HG03521 (cell line): ENCODE results near the gene CBFA2T2.
"Not testable (repeated sequence)": the region's sequence is repeated elsewhere in the genome, so short reads cannot be mapped to it uniquely, and the experiment has no call there.

Experiments
- ATAC-seq: cut with Tn5 transposase; IDR thresholded peaks from one replicate; pipeline ENCODE4 v1.9.1; 2021; ENCODE audit warnings: mild to moderate bottlenecking, moderate library complexity; ENCODE audit not compliant: unreplicated experiment

Gene CBFA2T2

GRCh38 chr20:33609504-33609903 lies 119.6 kb downstream of the CBFA2T2 start:
- no peak for ATAC-seq

- ATAC-seq, result no peak
Observed at GRCh38 chr20:33611106-33611505, 121.2 kb downstream of the CBFA2T2 start.

- ATAC-seq, result no peak
Observed at GRCh38 chr20:33612001-33612400, 122.1 kb downstream of the CBFA2T2 start.

GRCh38 chr20:33621717-33622400 lies 132.0 kb downstream of the CBFA2T2 start:
- ATAC-seq, result no peak

- no peak for ATAC-seq
Observed at GRCh38 chr20:33622705-33623365, 132.9 kb downstream of the CBFA2T2 start.

- no peak for ATAC-seq
Observed at GRCh38 chr20:33624399-33624798, 134.5 kb downstream of the CBFA2T2 start.

GRCh38 chr20:33626190-33626589 lies 136.3 kb downstream of the CBFA2T2 start:
- no peak for ATAC-seq

- no peak for ATAC-seq
Observed at GRCh38 chr20:33627577-33628216, 137.8 kb downstream of the CBFA2T2 start.

GRCh38 chr20:33629533-33629932 lies 139.6 kb downstream of the CBFA2T2 start:
- no peak for ATAC-seq

GRCh38 chr20:33629979-33630378 lies 140.1 kb downstream of the CBFA2T2 start:
- no peak for ATAC-seq

GRCh38 chr20:33630507-33630906 lies 140.6 kb downstream of the CBFA2T2 start:
- ATAC-seq, result no peak

GRCh38 chr20:33631910-33632309 lies 142.0 kb downstream of the CBFA2T2 start:
- not testable (repeated sequence) for ATAC-seq

GRCh38 chr20:33635341-33635740 lies 145.4 kb downstream of the CBFA2T2 start:
- ATAC-seq, result no peak

GRCh38 chr20:33636776-33637175 lies 146.9 kb downstream of the CBFA2T2 start:
- no peak for ATAC-seq

- no peak for ATAC-seq
Observed at GRCh38 chr20:33640287-33640686, 150.4 kb downstream of the CBFA2T2 start.

GRCh38 chr20:33644313-33645071 lies 154.6 kb downstream of the CBFA2T2 start:
- no peak for ATAC-seq

- no peak for ATAC-seq
Observed at GRCh38 chr20:33645072-33645358, 155.1 kb downstream of the CBFA2T2 start.

- no peak for ATAC-seq
Observed at GRCh38 chr20:33645396-33645795, 155.5 kb downstream of the CBFA2T2 start.

- no peak for ATAC-seq
Observed at GRCh38 chr20:33646191-33646590, 156.3 kb downstream of the CBFA2T2 start.

- not testable (repeated sequence) for ATAC-seq
Observed at GRCh38 chr20:33646959-33647602, 157.2 kb downstream of the CBFA2T2 start.
